AG10803 (cell line): ENCODE results near the gene GRM5.
A peak's percentile ranks its signal among the peaks of the same experiment; 100 is the strongest.

Experiments
- DNase-seq: peaks from one replicate; pipeline ENCODE4 v3.0.0; 2010; ENCODE audit warnings: low read depth
- H3K4me3 ChIP-seq: 2 replicates; pipeline ENCODE4 v1.5.1; 2011; ENCODE audit warnings: mild to moderate bottlenecking, low read length, control low read depth
- TF ChIP-seq, protein P1 (sequence below): conservative IDR thresholded peaks from 2 replicates; pipeline ENCODE4 v1.5.1; 2011; ENCODE audit warnings: mild to moderate bottlenecking, low read length, control low read depth, inconsistent platforms

Gene GRM5

GRCh38 chr11:88491674-88492073 is 574.1 kb downstream of the GRM5 start:
- no peak for DNase-seq
- TF ChIP-seq, protein P1, sequence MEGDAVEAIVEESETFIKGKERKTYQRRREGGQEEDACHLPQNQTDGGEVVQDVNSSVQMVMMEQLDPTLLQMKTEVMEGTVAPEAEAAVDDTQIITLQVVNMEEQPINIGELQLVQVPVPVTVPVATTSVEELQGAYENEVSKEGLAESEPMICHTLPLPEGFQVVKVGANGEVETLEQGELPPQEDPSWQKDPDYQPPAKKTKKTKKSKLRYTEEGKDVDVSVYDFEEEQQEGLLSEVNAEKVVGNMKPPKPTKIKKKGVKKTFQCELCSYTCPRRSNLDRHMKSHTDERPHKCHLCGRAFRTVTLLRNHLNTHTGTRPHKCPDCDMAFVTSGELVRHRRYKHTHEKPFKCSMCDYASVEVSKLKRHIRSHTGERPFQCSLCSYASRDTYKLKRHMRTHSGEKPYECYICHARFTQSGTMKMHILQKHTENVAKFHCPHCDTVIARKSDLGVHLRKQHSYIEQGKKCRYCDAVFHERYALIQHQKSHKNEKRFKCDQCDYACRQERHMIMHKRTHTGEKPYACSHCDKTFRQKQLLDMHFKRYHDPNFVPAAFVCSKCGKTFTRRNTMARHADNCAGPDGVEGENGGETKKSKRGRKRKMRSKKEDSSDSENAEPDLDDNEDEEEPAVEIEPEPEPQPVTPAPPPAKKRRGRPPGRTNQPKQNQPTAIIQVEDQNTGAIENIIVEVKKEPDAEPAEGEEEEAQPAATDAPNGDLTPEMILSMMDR = no peak
- no peak overlapping the region for H3K4me3 ChIP-seq

DNA sequence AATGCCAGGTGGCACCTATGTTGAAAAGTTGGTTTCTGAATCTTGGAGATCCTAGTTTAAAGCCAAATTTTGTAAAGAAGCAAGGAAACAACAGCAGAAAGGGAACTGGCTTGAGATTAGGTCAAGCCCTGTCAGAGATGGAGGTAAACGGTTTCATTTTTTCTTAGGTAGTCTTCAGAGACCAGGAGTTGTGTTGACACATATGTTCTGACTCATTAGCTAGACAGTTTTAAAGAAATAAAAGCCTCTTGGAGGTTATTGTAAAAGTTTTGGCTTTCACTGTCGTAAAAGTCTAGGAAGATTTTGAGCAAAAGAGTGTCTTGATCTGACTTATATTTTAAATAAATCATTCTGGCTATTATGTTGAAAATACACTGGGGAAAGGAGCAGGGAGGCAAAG is 576.8 kb downstream of the GRM5 start:
- TF ChIP-seq, protein P1 = no peak
- no peak overlapping the region for H3K4me3 ChIP-seq
- DNase-seq = no peak

DNA sequence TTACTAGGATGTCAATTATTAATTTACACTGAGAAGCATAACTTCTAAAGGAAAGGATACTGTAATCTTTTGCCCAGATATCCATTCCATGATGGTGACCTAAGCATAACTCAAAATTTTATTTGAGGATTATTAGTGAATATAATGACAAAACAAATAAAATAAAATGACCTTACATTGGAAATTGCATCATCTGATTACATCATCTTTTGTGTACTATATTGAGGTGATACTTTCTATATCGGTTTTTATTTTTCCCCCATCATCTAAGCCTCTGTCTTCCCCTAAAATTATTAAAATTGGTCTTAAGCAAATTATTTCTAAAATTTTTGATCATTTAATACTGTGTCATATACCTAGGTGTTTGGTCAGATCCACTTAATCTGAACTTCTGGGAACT is 578.1 kb downstream of the GRM5 start:
- DNase-seq = no peak
- no peak overlapping the region for H3K4me3 ChIP-seq
- TF ChIP-seq, protein P1 = no peak

GRCh38 chr11:88484873-88485621 is 580.7 kb downstream of the GRM5 start:
- no peak overlapping the region for H3K4me3 ChIP-seq
- TF ChIP-seq, protein P1 = peak; percentile 64
- DNase-seq = peak; percentile 19

DNA sequence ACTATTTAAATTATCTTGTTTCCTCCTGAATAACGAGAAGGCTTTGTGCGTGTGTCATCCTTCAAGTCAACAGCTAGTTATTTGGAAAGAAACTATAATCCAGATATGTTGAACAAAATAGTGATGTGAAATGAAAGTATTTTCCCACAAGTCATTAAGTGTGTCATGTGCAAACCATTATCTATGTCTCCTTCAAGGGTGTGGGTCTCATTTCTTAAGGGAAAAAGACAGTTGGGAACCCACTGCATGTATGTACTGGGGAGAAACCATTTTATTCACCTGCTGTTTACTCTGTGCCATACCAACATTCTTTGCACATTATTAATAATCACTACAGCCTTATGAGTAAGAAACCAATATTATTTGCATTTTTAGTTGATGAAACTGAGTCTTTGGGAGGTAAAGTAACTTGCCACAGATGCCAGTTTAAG is 582.9 kb downstream of the GRM5 start:
- TF ChIP-seq, protein P1 = no peak
- DNase-seq = peak; percentile 76
- H3K4me3 ChIP-seq = no peak overlapping the region

GRCh38 chr11:88480223-88480622 is 585.6 kb downstream of the GRM5 start:
- peak; percentile 98 for DNase-seq
- no peak overlapping the region for H3K4me3 ChIP-seq

More at GRCh38 chr11:88480223-88480622, 585.6 kb downstream of the GRM5 start:
- TF ChIP-seq, protein P1 = no peak
